Measurements from ENCODE around the gene FNIP2. TPM values are rescaled to one million over a fixed set of nuclear protein-coding genes. Genes with fewer than 3 reads are reported as not detected.

Gene FNIP2
- total RNA-seq, 1 experiment from 2014 or later, result 35.3 TPM

GRCh38 chr4:158903472-158904043, 134.7 kb downstream of the FNIP2 start:
- intact Hi-C loops (cut with micrococcal nuclease; ENCODE audit: unreplicated experiment), result no loop called here
- Mint-ChIP-seq H3K4me3 (ENCODE audit: low read depth, unreplicated experiment) (no peak overlapping the region), H3K27ac (ENCODE audit: unreplicated experiment) (no peak overlapping the region), H3K27me3 (ENCODE audit: unreplicated experiment) (no peaks in the 10 kb centered on the region), H3K36me3 (ENCODE audit: insufficient read depth, unreplicated experiment) (peaks cover 4% of the 10 kb centered on the region), H3K9me3 (ENCODE audit: low read depth, unreplicated experiment) (no peaks in the 10 kb centered on the region), H3K4me1 (ENCODE audit: low read depth, unreplicated experiment) (no peaks in the 10 kb centered on the region)
- CTCF ChIA-PET, result no interaction called here
- BruUV-seq (replicated peaks), result no TSS peak
- no peak for DNase-seq
- no peak for TF ChIP-seq CTCF (IDR thresholded peaks at IDR 0.05; ENCODE audit: unreplicated experiment)

DNA sequence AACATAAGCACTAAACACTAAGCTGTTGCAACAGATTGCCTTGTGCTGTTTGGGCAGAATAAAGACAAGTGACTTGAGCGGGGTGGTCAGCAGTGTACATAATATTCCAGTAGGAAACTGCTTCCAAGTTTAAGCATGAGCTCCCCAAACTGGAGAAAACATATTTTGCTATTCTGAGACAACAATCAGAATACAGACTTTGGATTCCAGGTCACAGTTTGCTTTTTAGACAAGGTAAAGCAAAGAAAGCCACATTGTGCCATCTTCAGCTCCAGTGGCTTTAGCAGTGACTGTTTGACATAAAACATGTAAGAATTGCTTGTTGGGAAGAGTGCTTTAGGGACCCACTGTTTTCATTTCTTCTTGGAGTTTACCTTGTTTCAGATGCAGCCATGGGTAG, 136.0 kb downstream of the FNIP2 start:
- no peaks in the 10 kb centered on the region for H3K27me3 Mint-ChIP-seq (ENCODE audit: unreplicated experiment)
- no peak for DNase-seq
- BruUV-seq (replicated peaks), result no TSS peak
- H3K4me1 Mint-ChIP-seq (ENCODE audit: low read depth, unreplicated experiment), result no peaks in the 10 kb centered on the region
- H3K27ac Mint-ChIP-seq (ENCODE audit: unreplicated experiment), result no peak overlapping the region
- no peaks in the 10 kb centered on the region for H3K9me3 Mint-ChIP-seq (ENCODE audit: low read depth, unreplicated experiment)
- intact Hi-C loops (cut with micrococcal nuclease; ENCODE audit: unreplicated experiment), result no loop called here
- TF ChIP-seq CTCF (IDR thresholded peaks at IDR 0.05; ENCODE audit: unreplicated experiment), result no peak
- H3K4me3 Mint-ChIP-seq (ENCODE audit: low read depth, unreplicated experiment), result no peak overlapping the region
- CTCF ChIA-PET, result no interaction called here
- peaks cover 4% of the 10 kb centered on the region for H3K36me3 Mint-ChIP-seq (ENCODE audit: insufficient read depth, unreplicated experiment)

- Mint-ChIP-seq H3K4me3 (ENCODE audit: low read depth, unreplicated experiment) (no peak overlapping the region), H3K4me1 (ENCODE audit: low read depth, unreplicated experiment) (no peaks in the 10 kb centered on the region), H3K27ac (ENCODE audit: unreplicated experiment) (no peak overlapping the region), H3K27me3 (ENCODE audit: unreplicated experiment) (no peaks in the 10 kb centered on the region), H3K36me3 (ENCODE audit: insufficient read depth, unreplicated experiment) (peaks cover 4% of the 10 kb centered on the region), H3K9me3 (ENCODE audit: low read depth, unreplicated experiment) (no peaks in the 10 kb centered on the region)
- BruUV-seq (replicated peaks), result no TSS peak
- intact Hi-C loops (cut with micrococcal nuclease; ENCODE audit: unreplicated experiment), result no loop called here
- DNase-seq, result no peak
- no peak for TF ChIP-seq CTCF (IDR thresholded peaks at IDR 0.05; ENCODE audit: unreplicated experiment)
- CTCF ChIA-PET, result interaction anchor here (0.7 kb wide), 1 partner anchor 714 kb away, joined by 3 read pairs; no protein-coding TSS in a partner anchor
Observed at GRCh38 chr4:158906073-158906472, 137.2 kb downstream of the FNIP2 start.

DNA sequence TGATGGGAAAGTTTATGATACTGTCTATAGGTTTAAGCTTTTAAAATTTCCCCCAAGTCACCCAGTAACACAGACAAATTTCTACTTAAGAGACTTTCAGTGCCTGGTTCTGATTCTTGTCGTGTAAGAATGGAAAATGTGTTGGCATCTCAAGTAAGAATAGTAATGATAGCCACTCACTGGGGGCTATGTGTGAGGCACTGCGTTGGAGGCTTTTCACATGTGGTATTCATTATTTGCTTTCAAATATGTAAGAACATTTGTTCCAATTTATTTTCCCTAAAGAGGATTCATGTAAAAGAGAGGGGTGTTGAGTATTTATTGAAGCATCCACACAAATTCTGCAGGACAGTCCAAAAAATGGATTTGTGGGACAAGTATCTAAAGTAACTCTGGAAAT, 143.6 kb downstream of the FNIP2 start:
- no peak overlapping the region for H3K4me3 Mint-ChIP-seq (ENCODE audit: low read depth, unreplicated experiment)
- peaks cover 3% of the 10 kb centered on the region for H3K36me3 Mint-ChIP-seq (ENCODE audit: insufficient read depth, unreplicated experiment)
- no peak for DNase-seq
- CTCF ChIA-PET, result no interaction called here
- H3K9me3 Mint-ChIP-seq (ENCODE audit: low read depth, unreplicated experiment), result no peaks in the 10 kb centered on the region
- H3K27ac Mint-ChIP-seq (ENCODE audit: unreplicated experiment), result no peak overlapping the region
- no peak for TF ChIP-seq CTCF (IDR thresholded peaks at IDR 0.05; ENCODE audit: unreplicated experiment)
- H3K27me3 Mint-ChIP-seq (ENCODE audit: unreplicated experiment), result no peaks in the 10 kb centered on the region
- intact Hi-C loops (cut with micrococcal nuclease; ENCODE audit: unreplicated experiment), result no loop called here
- H3K4me1 Mint-ChIP-seq (ENCODE audit: low read depth, unreplicated experiment), result no peaks in the 10 kb centered on the region
- no TSS peak for BruUV-seq (replicated peaks)

Data from Calu3 (cell line).